A549 treated with AZD9567 at 1 μM for 4 hours (cell line): Measurements from ENCODE around the gene CTNNB1. TPM values are rescaled to one million over a fixed set of nuclear protein-coding genes. Genes with fewer than 3 reads are reported as not detected.

Source experiments
- total RNA-seq: library from RNA; stranded (reverse); fragments of 200-300 nt; extraction: Qiagen RNA extraction; gene quantifications from 5 replicates; pipeline ENCODE4 v1.2.3, GENCODE V29; 2022; ENCODE audit not compliant: insufficient read depth

CTNNB1 gene
- total RNA-seq: 165 to 233 TPM (median 171 TPM) in 5 replicates

GRCh38 chr3:41198950-41199865 is at the start of gene CTNNB1:
CTNNB1 (plus strand) TSS chr3:41199505; CDS start chr3:41224069, 24,564 bp downstream.

